Large intestine (tissue), 3 donors: ENCODE data around the gene TMEM198. TPM values are rescaled to one million over a fixed set of nuclear protein-coding genes. Genes with fewer than 3 reads are reported as not detected.
A peak's percentile ranks its signal among the peaks of the same experiment; 100 is the strongest.

Experiments
- DNase-seq, 2 donors: peaks; one replicate each; pipeline versions ENCODE4 v3.0.0 to v3.0.0-alpha.2; 2013
- H3K27ac ChIP-seq: one replicate; pipeline ENCODE4 v1.5.1; 2013; ENCODE audit warnings: low read length
- H3K27me3 ChIP-seq: 2 replicates; pipeline ENCODE4 v1.6.1; 2013; ENCODE audit warnings: low read length; ENCODE audit not compliant: control insufficient read depth, insufficient read depth
- H3K36me3 ChIP-seq: 2 replicates; pipeline ENCODE4 v1.6.1; 2013; ENCODE audit warnings: low read length; ENCODE audit not compliant: control insufficient read depth, insufficient read depth
- H3K4me1 ChIP-seq: one replicate; pipeline ENCODE4 v1.6.1; 2013; ENCODE audit warnings: low read length; ENCODE audit not compliant: control insufficient read depth, insufficient read depth
- H3K4me3 ChIP-seq: one replicate; pipeline ENCODE4 v1.5.1; 2013; ENCODE audit warnings: low read length
- H3K9me3 ChIP-seq: one replicate; pipeline ENCODE4 v1.6.1; 2013; ENCODE audit warnings: mild to moderate bottlenecking, low read depth, low read length, moderate library complexity; ENCODE audit not compliant: control insufficient read depth
- WGBS: methylation state at CpG from one replicate; pipeline ENCODE4 v1.1.5; 2013; ENCODE audit warnings: low lambda C conversion rate; ENCODE audit not compliant: insufficient coverage; 5-methylcytosine and 5-hydroxymethylcytosine counted together
- polyA plus RNA-seq: library from polyadenylated mRNA; unstranded; fragments of 120-200 nt; gene quantifications from one replicate; pipeline ENCODE4 v1.2.1, GENCODE V29; 2013

TMEM198 gene
- polyA plus RNA-seq, 1 donor, result 19.9 TPM

DNA sequence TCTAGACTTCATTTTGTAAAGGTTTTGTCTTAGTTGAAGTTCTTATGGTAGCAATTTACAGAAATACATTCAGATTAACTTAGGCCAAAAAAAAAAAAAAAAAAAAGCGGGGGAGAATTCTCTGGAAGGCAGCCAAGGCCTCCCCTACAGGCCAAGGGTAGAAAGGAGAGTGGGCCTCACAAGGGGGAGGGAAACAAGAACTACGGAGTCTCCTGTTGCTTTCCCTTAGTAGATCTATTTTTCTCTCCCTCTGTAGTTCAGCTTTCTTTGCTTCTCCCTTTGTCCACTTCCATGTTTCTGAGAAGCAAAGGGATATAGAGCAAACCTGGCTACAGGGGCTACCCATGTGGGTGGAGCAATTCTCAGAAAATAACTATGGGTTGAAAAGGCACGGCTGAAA is 51.4 kb downstream of the TMEM198 start:
- Histone ChIP-seq H3K36me3 (no peaks in the 10 kb centered on the region), H3K4me1 (peaks cover 14% of the 10 kb centered on the region), H3K27ac (peak overlapping the region; percentile 67), H3K9me3 (no peaks in the 10 kb centered on the region), H3K4me3 (no peak overlapping the region), H3K27me3 (no peaks in the 10 kb centered on the region)
- DNase-seq, result peak; percentile 26 to 67
- 0% methylated on average over 1 of the region's 3 CpGs for WGBS

DNA sequence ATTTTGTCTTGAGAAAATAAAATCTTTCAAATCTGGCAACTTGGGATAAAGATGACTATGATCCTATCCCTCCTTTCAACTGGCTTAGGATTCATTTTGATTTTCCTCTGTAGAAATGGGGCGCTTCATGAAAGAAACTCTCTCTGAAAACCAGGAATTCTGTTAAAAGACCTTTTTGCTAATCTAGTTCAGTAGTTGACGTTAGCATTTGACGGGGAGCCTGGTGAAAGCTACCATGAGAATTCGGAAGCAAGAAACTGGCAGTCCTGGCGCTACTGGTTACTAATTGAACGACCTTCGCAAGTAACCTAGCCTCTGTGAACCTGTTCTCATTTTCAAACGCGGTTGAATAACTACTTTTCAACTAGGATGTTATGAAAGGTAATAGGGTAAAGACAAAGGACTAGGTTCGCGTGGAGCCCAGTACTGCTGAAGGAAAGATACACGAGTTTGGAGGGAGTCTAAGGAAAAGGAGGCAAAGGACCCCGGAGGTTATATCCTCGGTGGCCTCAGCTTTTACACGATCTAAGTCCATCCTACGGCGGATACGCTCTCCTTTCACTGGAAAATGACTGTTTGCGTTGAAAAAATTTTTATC is 53.2 kb downstream of the TMEM198 start:
- peaks cover 14% of the 10 kb centered on the region for H3K4me1 ChIP-seq
- H3K27ac ChIP-seq, result peak overlapping the region; percentile 94
- no peaks in the 10 kb centered on the region for H3K9me3 ChIP-seq
- peaks cover 6% of the 10 kb centered on the region for H3K36me3 ChIP-seq
- H3K4me3 ChIP-seq, result peak overlapping the region; percentile 67
- no peak for DNase-seq
- no peaks in the 10 kb centered on the region for H3K27me3 ChIP-seq
- WGBS, result 17% methylated on average over 6 of the region's 19 CpGs

GRCh38 chr2:219597552-219598307 is 53.9 kb downstream of the TMEM198 start, which contains the start of gene STK11IP:
STK11IP (plus strand) TSS chr2:219597857; CDS start chr2:219598120, 263 bp downstream.
- Histone ChIP-seq H3K4me3 (peak within 1 kb of the TSS; percentile 67), H3K4me1 (peaks cover 14% of the 10 kb centered on the region), H3K9me3 (no peaks in the 10 kb centered on the region), H3K27me3 (no peaks in the 10 kb centered on the region), H3K27ac (peak within 1 kb of the TSS; percentile 94), H3K36me3 (peaks cover 13% of the 10 kb centered on the region)
- peak; percentile 98 to 99 for DNase-seq
- no CpG with 5 or more reads among the region's 57 CpGs for WGBS

- no peak for DNase-seq
- WGBS, result 29% methylated on average over 4 of the region's 9 CpGs
- H3K4me1 ChIP-seq, result peaks cover 14% of the 10 kb centered on the region
- no peaks in the 10 kb centered on the region for H3K27me3 ChIP-seq
- no peaks in the 10 kb centered on the region for H3K9me3 ChIP-seq
- peaks cover 16% of the 10 kb centered on the region for H3K36me3 ChIP-seq
- H3K4me3 ChIP-seq, result peak overlapping the region; percentile 67
- H3K27ac ChIP-seq, result peak overlapping the region; percentile 94
Observed at GRCh38 chr2:219598308-219599078, 54.7 kb downstream of the TMEM198 start.

Other genes with a start within 250 kb of the TMEM198 start
- gene PTPRN, start 234.6 kb upstream of the TMEM198 start, polyA plus RNA-seq, result 9.2 TPM
- 0.46 TPM for gene RESP18, start 211.3 kb upstream of the TMEM198 start, polyA plus RNA-seq
- gene DNPEP, start 156.1 kb upstream of the TMEM198 start, polyA plus RNA-seq, result 149 TPM
- 429 TPM for gene DES, start 125.7 kb upstream of the TMEM198 start, polyA plus RNA-seq
- 35.1 TPM for gene SPEG, start 109.2 kb upstream of the TMEM198 start, polyA plus RNA-seq
- 54.0 TPM for gene GMPPA, start 45.1 kb upstream of the TMEM198 start, polyA plus RNA-seq
- 1.1 TPM for gene ASIC4, start 29.5 kb upstream of the TMEM198 start, polyA plus RNA-seq
- 81.8 TPM for gene CHPF, start 219 bp upstream of the TMEM198 start, polyA plus RNA-seq
- gene OBSL1, start 27.5 kb downstream of the TMEM198 start, polyA plus RNA-seq, result 92.9 TPM
- 1.2 TPM for gene INHA, start 28.3 kb downstream of the TMEM198 start, polyA plus RNA-seq
- 28.0 TPM for gene STK11IP, start 53.8 kb downstream of the TMEM198 start, polyA plus RNA-seq
- gene SLC4A3, start 83.6 kb downstream of the TMEM198 start, polyA plus RNA-seq, result 3.3 TPM